Astrocyte of the spinal cord (primary cell): Measurements from ENCODE around the gene ITGA1.

Source experiments
- DNase-seq: peaks from one replicate; pipeline ENCODE4 v3.0.0; 2011; ENCODE audit warnings: low read depth, low spot score
- H3K4me3 ChIP-seq: 2 replicates; pipeline ENCODE4 v1.5.1; 2011; ENCODE audit warnings: low read depth, mild to moderate bottlenecking, low read length, moderate library complexity
- CTCF ChIP-seq: IDR thresholded peaks from 2 replicates; pipeline ENCODE4 v1.5.1; 2012; ENCODE audit warnings: low read depth, mild to moderate bottlenecking, low read length, inconsistent platforms
- in situ Hi-C: cut with HindIII; loops from 2 replicates; pipeline ENCODE4 v1.10.0; 2017; ENCODE audit warnings: low sequenced_read_pairs

Gene ITGA1

GRCh38 chr5:52885614-52886013 is 97.9 kb downstream of the ITGA1 start:
- no peak overlapping the region for H3K4me3 ChIP-seq
- DNase-seq: no peak
- in situ Hi-C loops: no loop called here
- TF ChIP-seq CTCF: no peak

GRCh38 chr5:52886206-52886605 is 98.5 kb downstream of the ITGA1 start:
- H3K4me3 ChIP-seq: no peak overlapping the region
- no peak for TF ChIP-seq CTCF
- DNase-seq: no peak
- in situ Hi-C loops: no loop called here

- no peak overlapping the region for H3K4me3 ChIP-seq
- DNase-seq: no peak
- in situ Hi-C loops: no loop called here
- TF ChIP-seq CTCF: no peak
These were observed 99.3 kb downstream of the ITGA1 start for GRCh38 chr5:52887066-52887465.

DNA sequence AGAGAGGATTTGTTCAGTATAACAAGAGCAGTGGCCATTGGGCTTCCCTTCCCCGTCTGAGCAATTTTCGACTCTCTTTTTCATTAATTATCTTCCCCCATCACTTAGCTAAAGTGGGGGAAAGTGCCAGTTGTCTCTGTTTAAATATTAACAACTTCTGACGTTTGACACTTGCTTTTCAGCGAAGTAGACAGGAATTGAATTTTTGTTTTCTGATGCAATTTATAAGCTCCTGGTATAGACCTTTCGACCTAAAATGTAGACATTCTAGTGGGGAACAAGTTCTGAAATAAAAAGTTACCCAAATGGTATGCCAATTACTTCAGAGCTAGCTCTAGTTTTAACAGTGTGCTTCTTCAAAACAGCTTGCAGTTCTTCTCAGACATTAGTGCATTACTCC is 100.6 kb downstream of the ITGA1 start:
- H3K4me3 ChIP-seq: no peak overlapping the region
- in situ Hi-C loops: no loop called here
- TF ChIP-seq CTCF: no peak
- DNase-seq: no peak

- DNase-seq: no peak
- H3K4me3 ChIP-seq: no peak overlapping the region
- in situ Hi-C loops: no loop called here
- TF ChIP-seq CTCF: no peak
These were observed 104.6 kb downstream of the ITGA1 start for GRCh38 chr5:52892242-52892878.

DNA sequence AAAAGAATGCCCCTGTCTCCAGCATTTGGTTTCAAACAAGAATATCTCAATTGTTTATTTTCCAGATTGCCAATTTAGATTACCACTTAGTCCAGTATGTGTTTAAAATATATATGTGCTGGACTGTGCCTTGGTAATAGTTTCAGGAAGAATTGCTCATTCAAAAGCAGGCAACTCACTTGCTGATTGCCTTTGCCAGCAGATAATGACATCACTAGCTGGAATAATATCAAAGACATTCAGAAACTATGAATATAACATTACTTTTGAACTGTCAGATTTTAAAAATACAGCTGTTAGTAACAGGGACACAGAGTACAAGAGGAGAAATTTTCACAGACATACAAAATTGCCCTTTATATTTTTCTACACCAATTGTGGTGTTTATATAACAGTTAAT is 105.4 kb downstream of the ITGA1 start:
- DNase-seq: peak; percentile 81
- TF ChIP-seq CTCF: no peak
- in situ Hi-C loops: no loop called here
- no peak overlapping the region for H3K4me3 ChIP-seq

- DNase-seq: no peak
- in situ Hi-C loops: no loop called here
- no peak overlapping the region for H3K4me3 ChIP-seq
- no peak for TF ChIP-seq CTCF
These were observed 106.1 kb downstream of the ITGA1 start for GRCh38 chr5:52893863-52894262.
